NCI-H128 (cell line): ENCODE results near the gene MLF2.
"Not testable (repeated sequence)": the region's sequence is repeated elsewhere in the genome, so short reads cannot be mapped to it uniquely, and the experiment has no call there.

ENCODE experiments used
- DNase-seq: peaks from one replicate; lab custom pipeline; 2025; ENCODE audit not compliant: unreplicated experiment; lab: John Stamatoyannopoulos, UW

Gene MLF2

GRCh38 chr12:6735448-6736191 is 17.3 kb downstream of the MLF2 start:
- peak; percentile 26 for DNase-seq

DNA sequence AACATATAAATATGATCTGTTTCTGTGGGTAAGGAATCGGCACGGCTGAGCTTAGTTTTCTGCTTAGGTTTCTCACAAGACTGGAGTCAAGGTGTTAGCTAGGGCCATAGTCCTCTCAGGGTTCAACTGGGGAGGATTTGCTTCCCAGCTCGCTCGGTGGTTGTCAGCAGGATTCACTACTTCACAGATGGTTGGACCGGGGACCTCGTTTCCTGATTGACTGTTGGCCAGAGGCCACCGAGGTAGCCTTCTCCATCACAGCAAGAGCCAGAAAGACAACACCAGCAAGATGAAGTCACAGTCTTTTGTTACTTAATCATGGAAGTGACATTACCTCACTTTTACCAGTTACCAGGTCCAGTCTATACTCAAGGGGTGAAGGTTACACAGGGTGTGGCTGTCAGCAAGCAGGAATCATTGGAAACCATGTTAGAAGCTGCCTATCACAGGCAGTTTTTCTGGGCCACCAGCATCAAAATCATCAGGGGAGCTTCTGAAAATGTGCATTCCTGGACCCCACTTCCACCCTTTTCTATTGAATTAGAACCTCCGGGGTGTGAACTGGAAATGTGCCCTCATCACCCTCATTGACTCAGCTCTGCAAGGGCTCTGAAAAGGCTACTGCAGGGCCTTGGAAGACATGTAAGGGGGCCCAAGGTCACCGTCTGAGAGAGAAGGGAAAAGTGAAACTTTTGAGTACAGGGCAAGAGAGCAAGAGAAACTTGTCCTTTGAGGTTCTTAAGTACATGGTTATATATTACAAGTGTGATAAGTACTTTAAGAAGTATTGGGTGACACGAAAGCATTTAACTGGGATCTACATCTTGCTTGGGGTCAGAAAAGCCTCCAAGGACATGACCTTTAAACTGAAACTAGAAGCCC is 18.2 kb downstream of the MLF2 start:
- no peak for DNase-seq

GRCh38 chr12:6730169-6730568 is 22.8 kb downstream of the MLF2 start:
- no peak for DNase-seq

DNA sequence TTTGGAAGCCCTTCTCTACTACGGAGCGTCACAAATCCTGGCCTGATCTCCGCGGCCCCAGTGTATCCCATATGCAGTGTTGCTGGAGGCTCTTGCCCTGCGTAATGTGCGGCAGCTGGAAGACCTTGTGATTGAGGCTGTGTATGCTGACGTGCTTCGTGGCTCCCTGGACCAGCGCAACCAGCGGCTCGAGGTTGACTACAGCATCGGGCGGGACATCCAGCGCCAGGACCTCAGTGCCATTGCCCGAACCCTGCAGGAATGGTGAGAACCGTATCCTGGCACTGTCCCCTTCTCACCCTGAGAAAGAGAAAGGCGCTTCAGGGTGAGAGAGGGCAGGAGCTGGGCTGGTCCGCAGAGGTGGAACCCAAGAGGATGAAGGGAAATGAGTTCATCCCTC is 23.8 kb downstream of the MLF2 start:
- DNase-seq, result no peak

DNA sequence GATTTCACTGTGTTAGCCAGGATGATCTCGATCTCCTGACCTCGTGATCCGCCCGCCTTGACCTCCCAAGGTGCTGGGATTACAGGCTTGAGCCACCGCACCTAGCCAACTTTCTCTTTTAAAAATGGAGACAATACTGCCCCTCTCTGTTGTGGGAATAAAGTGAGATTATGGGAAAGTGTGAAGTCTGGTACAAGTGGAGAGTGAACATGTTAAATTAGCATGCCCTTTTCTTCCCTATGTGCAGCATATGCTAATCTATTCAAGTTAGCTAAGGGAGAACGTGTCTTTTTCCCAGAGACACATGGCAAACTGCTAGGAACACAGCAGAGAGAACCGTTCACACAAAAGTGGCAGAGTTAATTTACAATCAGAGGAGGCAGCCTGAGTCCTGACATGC is 27.6 kb downstream of the MLF2 start:
- no peak for DNase-seq

GRCh38 chr12:6724409-6724797 is 28.5 kb downstream of the MLF2 start:
- DNase-seq, result no peak

- peak; percentile 100 for DNase-seq
Measured at GRCh38 chr12:6723607-6724408, 29.1 kb downstream of the MLF2 start, which contains the start of gene COPS7A. TSS of gene COPS7A (plus strand) at chr12:6724046. CDS start at chr12:6724657, 611 bp downstream.

- no peak for DNase-seq
Measured at GRCh38 chr12:6722863-6723262, 30.1 kb downstream of the MLF2 start.

DNA sequence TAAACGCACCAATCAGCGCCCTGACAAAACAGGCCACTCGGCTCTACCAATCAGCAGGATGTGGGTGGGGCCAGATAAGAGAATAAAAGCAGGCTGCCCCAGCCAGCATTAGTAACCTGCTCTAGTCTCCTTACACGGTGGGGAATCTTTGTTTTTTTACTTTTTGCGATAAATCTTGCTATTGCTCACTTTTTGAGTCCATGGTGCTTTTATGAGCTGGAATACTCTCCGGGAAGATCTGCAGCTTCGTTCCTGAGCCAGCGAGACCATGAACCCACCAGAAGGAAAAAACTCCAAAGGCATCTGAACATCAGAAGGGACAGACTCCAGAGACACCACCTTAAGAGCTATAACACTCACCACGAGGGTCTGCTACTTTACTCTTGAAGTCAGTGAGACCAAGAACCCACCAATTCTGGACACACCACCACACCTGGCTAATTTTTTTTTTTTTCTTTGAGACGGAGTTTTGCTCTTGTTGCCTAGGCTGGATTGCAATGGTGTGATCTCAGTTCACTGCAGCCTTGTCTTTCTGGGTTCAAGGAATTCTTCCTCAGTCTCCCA is 36.0 kb downstream of the MLF2 start:
- no peak for DNase-seq

DNA sequence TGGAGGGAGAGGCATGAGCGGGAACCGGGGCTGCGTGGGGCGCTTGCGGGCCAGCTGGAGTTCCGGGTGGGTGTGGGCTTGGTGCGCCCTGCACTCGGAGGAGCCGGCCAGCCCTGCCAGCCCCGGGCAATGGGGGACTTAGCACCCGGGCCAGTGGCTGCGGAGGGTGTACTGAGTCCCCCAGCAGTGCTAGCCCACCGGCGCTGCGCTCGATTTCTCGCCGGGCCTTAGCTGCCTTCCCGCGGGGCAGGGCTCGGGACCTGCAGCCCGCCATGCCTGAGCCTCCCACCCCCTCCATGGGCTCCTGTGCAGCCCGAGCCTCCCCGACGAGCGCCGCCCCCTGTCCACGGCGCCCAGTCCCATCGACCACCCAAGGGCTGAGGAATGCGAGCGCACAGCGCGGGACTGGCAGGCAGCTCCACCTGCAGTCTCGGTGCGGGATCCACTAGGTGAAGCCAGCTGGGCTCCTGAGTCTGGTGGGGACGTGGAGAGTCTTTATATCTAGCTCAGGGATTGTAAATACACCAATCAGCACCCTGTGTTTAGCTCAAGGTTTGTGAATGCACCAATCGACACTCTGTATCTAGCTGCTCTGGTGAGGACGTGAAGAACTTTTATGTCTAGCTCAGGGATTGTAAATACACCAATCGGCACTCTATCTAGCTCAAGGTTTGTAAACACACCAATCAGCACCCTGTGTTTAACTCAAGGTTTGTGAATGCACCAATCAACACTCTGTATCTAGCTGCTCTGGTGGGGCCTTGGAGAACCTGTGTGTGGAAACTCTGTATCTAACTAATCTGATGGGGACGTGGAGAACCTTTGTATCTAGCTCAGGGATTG is 36.7 kb downstream of the MLF2 start:
- DNase-seq, result not testable (repeated sequence)

GRCh38 chr12:6708960-6709394 is 44.0 kb downstream of the MLF2 start:
- DNase-seq, result no peak

GRCh38 chr12:6708351-6708750 is 44.6 kb downstream of the MLF2 start:
- DNase-seq, result not testable (repeated sequence)

GRCh38 chr12:6703631-6704030 is 49.3 kb downstream of the MLF2 start:
- DNase-seq, result no peak

DNA sequence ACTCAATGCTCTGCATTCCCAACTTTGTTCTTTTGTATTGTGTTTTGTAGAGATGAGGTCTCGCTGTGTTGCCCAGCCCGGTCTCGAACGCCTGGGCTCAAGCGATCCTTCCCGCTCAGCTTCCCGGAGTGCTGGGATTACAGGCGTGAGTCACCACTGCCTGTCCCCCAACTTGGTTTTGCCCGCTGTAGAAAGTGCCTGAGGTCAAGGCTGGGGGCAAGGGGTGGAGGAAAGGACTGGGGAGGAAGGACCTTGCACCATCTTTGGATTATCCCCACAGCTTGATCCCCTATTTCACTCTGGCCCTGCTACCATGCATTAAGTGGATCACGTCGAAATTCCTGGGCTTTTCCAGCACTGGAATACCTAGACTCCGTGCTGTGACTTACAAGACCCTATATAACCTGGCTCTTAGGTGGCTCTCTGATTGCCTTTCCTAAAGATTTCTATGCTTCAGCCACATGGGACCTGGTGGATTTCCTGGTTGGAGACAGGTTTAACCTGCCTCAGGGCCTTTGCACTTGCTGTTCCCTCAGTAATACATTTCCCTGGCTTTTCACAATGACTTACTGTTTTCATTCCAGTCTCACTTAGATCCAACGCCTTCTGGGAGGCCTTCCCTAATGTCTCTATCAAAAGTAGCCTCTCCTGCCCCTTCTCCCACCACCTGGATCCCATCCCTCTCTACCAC is 51.7 kb downstream of the MLF2 start:
- DNase-seq, result no peak

GRCh38 chr12:6700646-6701051 is 52.3 kb downstream of the MLF2 start, which contains the start of gene PIANP:
TSS of gene PIANP (minus strand) at chr12:6700815. CDS start at chr12:6698061, 2,754 bp downstream.
- no peak for DNase-seq

DNA sequence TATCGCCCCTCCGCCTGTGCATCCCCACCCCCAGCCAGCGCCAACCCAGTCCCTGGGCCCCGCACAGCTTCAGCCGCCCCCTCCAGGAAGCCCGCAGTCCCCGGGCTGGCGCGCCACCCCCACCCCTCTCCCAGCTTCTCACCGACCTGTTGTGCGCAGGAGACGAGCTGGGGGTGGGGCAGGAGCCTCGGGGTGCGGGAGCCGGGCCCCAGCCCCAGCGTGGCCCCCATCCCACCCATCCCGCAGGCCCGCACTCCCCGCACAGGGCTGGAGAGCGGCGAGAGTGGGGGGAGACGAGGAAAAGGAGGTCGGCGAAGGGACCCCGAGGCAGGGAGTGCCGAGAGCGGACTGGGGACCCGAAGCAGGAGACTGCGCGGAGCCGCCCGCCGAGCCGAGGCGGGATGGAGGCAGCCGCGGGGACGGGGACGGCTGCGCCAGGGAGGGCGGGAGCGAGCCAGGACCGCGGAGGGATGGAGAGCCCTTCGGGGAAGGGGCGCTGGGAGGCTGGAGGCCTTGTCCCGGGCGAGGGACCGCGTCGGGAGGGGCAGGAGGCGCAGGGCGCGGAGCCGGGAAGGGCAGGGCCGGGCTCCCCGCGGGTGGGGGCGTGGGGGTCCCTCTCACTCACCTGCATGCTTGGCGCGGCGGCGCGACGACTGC is 52.8 kb downstream of the MLF2 start:
- no peak for DNase-seq

GRCh38 chr12:6699259-6699988 is 53.5 kb downstream of the MLF2 start:
- no peak for DNase-seq
